ENCODE data around the gene SEMA7A.

SEMA7A gene

DNA sequence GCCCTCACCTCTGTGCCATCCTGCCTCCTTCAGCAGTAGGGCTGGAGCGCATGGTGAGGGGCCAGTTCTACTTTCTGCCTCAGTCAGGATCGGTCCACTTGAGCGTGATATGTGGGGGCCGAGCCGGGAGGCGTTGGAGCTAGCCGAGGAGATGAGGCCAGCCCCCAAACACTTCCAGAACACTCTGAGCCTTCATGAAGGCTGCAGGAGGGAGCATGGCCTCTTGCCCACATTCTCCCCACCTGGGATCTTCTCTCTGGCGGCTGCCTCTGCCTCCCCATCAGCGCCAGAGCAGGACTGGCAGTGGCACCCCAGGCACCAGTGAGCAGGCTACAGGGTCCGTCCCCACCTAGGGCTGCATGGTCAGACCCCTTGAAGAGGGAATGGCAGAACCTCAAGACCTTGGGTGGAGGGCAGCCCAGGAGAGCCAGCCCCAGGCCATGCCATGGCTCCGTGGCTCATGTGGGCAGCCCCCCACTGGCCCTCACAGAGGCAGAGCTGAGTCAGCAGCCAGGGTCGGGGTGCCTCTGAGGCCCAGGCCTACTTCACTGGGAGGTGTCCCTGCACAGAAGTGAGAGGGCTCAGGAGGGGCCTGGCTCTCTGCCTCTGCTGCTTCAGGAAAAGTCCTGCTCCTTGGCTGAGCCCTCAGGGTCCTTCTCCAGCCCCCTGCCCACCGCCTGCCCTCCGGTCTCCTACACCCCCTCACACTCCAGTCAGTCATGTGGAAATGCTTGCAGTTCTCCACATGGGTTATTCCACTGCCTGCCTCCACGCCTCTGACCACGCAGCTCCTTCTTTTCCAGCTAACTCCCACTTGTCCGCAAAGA lies 38.2 kb downstream of the SEMA7A start:
- peaks cover 29% of the 10 kb centered on the region for H3K4me1 ChIP-seq (ENCODE audit: low read depth, poor library complexity, severe bottlenecking)
- no peaks in the 10 kb centered on the region for H3K36me3 ChIP-seq (ENCODE audit: insufficient read depth)
- H3K9ac ChIP-seq: no peak overlapping the region

DNA sequence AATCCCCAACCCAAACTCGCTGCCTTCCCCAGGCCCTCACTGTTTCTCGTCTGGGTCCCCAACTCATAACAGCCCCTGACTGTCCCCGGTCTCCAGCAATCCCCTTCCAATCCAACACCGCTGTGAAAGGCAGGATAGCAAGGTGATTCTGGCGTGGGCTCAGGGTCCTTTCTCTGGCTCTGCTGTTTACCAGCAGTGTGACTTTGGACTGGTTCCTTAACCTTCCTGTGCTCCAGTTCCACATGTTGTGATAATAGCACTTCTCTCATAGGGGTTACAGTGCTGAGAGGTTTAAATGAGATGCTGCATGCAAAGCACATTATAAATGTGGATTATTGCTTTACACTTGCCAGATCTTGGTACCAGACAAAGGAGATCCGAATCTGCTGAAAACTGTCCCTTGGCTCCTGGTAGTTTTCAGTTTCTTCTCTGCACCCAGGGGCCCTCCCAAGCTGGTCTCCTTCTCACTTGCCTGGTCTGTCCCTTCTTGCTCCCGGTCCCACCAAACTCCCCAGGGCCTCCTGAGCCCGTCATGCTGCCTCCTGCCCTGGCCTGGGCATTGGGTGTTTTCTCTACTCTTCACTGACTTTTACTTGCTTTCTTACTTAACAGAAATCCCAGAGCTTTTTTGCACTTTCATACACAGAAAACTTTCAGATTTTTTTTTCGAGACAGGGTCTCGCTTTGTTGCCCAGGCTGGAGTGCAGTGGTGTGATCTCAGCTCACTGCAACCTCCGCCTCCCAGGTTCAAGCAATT lies 39.5 kb downstream of the SEMA7A start:
- H3K27me3 ChIP-seq (ENCODE audit: insufficient read depth, low read depth): no peaks in the 10 kb centered on the region
- peaks cover 17% of the 10 kb centered on the region for H3K4me1 ChIP-seq (ENCODE audit: low read depth, poor library complexity, severe bottlenecking)
- no peaks in the 10 kb centered on the region for H3K79me2 ChIP-seq (ENCODE audit: insufficient read depth, low read depth)
- no peaks in the 10 kb centered on the region for H4K20me1 ChIP-seq (ENCODE audit: insufficient read depth)
- TF ChIP-seq, protein P1, sequence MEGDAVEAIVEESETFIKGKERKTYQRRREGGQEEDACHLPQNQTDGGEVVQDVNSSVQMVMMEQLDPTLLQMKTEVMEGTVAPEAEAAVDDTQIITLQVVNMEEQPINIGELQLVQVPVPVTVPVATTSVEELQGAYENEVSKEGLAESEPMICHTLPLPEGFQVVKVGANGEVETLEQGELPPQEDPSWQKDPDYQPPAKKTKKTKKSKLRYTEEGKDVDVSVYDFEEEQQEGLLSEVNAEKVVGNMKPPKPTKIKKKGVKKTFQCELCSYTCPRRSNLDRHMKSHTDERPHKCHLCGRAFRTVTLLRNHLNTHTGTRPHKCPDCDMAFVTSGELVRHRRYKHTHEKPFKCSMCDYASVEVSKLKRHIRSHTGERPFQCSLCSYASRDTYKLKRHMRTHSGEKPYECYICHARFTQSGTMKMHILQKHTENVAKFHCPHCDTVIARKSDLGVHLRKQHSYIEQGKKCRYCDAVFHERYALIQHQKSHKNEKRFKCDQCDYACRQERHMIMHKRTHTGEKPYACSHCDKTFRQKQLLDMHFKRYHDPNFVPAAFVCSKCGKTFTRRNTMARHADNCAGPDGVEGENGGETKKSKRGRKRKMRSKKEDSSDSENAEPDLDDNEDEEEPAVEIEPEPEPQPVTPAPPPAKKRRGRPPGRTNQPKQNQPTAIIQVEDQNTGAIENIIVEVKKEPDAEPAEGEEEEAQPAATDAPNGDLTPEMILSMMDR (conservative IDR thresholded peaks at IDR 0.05; ENCODE audit: low read depth, low read length): no peak
- no peak overlapping the region for H3K27ac ChIP-seq
- H3K9ac ChIP-seq: no peak overlapping the region
- H2AFZ ChIP-seq (ENCODE audit: low read depth): no peak overlapping the region
- no peak overlapping the region for H3K4me2 ChIP-seq
- H3K36me3 ChIP-seq (ENCODE audit: insufficient read depth): no peaks in the 10 kb centered on the region
- no peak overlapping the region for H3K4me3 ChIP-seq (IDR thresholded peaks at IDR 0.05; ENCODE audit: insufficient read depth, low read depth, low read length)

More for the DNA sequence above, 38.2 kb downstream of the SEMA7A start:
- no peak overlapping the region for H3K4me2 ChIP-seq
- no peak overlapping the region for H3K27ac ChIP-seq
- H2AFZ ChIP-seq (ENCODE audit: low read depth): no peak overlapping the region
- TF ChIP-seq, protein P1 (conservative IDR thresholded peaks at IDR 0.05; ENCODE audit: low read depth, low read length): no peak
- no peaks in the 10 kb centered on the region for H4K20me1 ChIP-seq (ENCODE audit: insufficient read depth)
- H3K4me3 ChIP-seq (IDR thresholded peaks at IDR 0.05; ENCODE audit: insufficient read depth, low read depth, low read length): no peak overlapping the region
- H3K79me2 ChIP-seq (ENCODE audit: insufficient read depth, low read depth): no peaks in the 10 kb centered on the region
- H3K27me3 ChIP-seq (ENCODE audit: insufficient read depth, low read depth): no peaks in the 10 kb centered on the region

DNA sequence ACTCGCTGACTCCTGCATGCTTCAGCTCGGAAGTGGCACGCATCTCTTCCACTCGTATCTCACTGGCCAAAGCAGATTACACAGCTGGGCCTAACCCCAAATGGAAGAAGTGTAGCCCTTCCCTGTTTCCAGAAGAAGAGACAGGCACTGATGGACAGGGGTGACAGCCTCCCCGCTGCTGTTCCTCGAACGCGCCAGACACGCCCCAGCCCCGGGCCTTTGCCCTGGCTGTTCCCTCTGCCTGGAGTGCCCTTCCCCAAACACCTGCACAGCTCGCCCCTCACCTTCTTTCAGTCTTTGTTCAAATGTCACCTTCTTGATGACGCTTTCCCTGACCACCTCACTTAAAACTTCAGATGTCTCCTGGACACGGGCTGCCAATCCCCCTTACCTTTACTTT lies 40.3 kb downstream of the SEMA7A start:
- Histone ChIP-seq H3K4me2 (no peak overlapping the region), H3K9ac (no peak overlapping the region), H2AFZ (ENCODE audit: low read depth) (no peak overlapping the region), H3K27ac (no peak overlapping the region), H3K36me3 (ENCODE audit: insufficient read depth) (no peaks in the 10 kb centered on the region), H3K27me3 (ENCODE audit: insufficient read depth, low read depth) (no peaks in the 10 kb centered on the region), H3K4me3 (IDR thresholded peaks at IDR 0.05; ENCODE audit: insufficient read depth, low read depth, low read length) (no peak overlapping the region), H3K79me2 (ENCODE audit: insufficient read depth, low read depth) (no peaks in the 10 kb centered on the region), H4K20me1 (ENCODE audit: insufficient read depth) (no peaks in the 10 kb centered on the region), H3K4me1 (ENCODE audit: low read depth, poor library complexity, severe bottlenecking) (peaks cover 8% of the 10 kb centered on the region)
- TF ChIP-seq, protein P1 (conservative IDR thresholded peaks at IDR 0.05; ENCODE audit: low read depth, low read length): no peak

DNA sequence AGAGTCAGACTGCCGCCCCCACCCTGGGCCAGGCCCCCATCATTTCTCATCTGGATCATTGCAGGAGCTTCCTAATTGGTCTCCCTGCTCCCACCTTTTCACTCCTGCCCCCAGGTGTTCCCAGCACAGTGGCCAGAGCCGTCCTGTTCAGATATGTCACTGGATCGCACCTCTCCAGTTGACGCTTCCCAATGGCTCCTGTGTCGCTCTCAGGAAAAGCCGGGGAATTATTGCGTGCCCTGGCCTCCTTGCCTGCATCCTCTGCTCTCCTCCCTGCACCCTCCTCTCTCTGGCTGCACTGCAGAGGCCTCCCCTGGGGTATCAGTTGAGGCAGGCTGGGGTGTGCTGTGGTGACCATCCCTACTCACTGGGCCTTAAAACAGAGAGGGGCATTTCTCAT lies 40.9 kb downstream of the SEMA7A start:
- Histone ChIP-seq H3K9ac (no peak overlapping the region), H3K36me3 (ENCODE audit: insufficient read depth) (no peaks in the 10 kb centered on the region), H3K4me1 (ENCODE audit: low read depth, poor library complexity, severe bottlenecking) (peaks cover 4% of the 10 kb centered on the region), H4K20me1 (ENCODE audit: insufficient read depth) (no peaks in the 10 kb centered on the region), H3K27me3 (ENCODE audit: insufficient read depth, low read depth) (no peaks in the 10 kb centered on the region), H2AFZ (ENCODE audit: low read depth) (no peak overlapping the region), H3K4me2 (no peak overlapping the region), H3K79me2 (ENCODE audit: insufficient read depth, low read depth) (no peaks in the 10 kb centered on the region), H3K27ac (no peak overlapping the region), H3K4me3 (IDR thresholded peaks at IDR 0.05; ENCODE audit: insufficient read depth, low read depth, low read length) (no peak overlapping the region)
- TF ChIP-seq, protein P1 (conservative IDR thresholded peaks at IDR 0.05; ENCODE audit: low read depth, low read length): no peak
